ENCODE data around the gene SMIM21.

DNA sequence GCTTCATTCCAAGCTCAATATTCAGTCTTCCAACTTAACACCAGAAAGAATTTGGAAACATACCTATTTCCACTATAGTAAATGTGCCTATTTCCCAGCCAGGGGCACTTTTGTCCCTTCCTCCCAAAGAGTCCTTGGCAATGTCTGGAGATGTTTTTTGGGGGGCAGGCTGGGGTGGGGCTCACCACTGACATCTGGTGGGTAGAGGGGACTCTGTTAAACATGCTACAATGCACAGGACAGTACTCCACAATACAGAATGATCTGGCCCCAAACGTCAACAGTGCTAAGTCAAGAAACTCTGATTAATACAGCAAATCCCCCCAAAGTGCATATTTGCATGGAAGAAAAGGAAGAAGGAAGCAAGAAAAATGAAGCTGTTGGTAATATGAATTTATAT is 61.7 kb downstream of the SMIM21 start:
- TF ChIP-seq POLR2A (IDR thresholded peaks at IDR 0.05) = no peak
- TF ChIP-seq, protein P1, sequence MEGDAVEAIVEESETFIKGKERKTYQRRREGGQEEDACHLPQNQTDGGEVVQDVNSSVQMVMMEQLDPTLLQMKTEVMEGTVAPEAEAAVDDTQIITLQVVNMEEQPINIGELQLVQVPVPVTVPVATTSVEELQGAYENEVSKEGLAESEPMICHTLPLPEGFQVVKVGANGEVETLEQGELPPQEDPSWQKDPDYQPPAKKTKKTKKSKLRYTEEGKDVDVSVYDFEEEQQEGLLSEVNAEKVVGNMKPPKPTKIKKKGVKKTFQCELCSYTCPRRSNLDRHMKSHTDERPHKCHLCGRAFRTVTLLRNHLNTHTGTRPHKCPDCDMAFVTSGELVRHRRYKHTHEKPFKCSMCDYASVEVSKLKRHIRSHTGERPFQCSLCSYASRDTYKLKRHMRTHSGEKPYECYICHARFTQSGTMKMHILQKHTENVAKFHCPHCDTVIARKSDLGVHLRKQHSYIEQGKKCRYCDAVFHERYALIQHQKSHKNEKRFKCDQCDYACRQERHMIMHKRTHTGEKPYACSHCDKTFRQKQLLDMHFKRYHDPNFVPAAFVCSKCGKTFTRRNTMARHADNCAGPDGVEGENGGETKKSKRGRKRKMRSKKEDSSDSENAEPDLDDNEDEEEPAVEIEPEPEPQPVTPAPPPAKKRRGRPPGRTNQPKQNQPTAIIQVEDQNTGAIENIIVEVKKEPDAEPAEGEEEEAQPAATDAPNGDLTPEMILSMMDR (IDR thresholded peaks at IDR 0.05) = no peak
